Hypothalamus (tissue), 51 donors: ENCODE data around the gene LRRC63.
"Not testable (repeated sequence)": the region's sequence is repeated elsewhere in the genome, so short reads cannot be mapped to it uniquely, and the experiment has no call there.

Experiments
- DNase-seq, 51 donors: peaks; one replicate each; lab custom pipeline; 2025; lab: John Stamatoyannopoulos, UW

Gene LRRC63

GRCh38 chr13:46179969-46180763 lies 31.6 kb upstream of the LRRC63 start:
- DNase-seq, result no peak

- no peak for DNase-seq
These were observed 30.3 kb upstream of the LRRC63 start for GRCh38 chr13:46181377-46181839.

GRCh38 chr13:46181840-46182490 lies 29.8 kb upstream of the LRRC63 start, which contains the start of gene LCP1:
Gene LCP1 (minus strand): TSS chr13:46182177. CDS start chr13:46159662, 22,515 bp downstream.
- peak in 1 of 51 donors; percentile 3 for DNase-seq

- no peak for DNase-seq
These were observed 29.2 kb upstream of the LRRC63 start for GRCh38 chr13:46182491-46182877.

- DNase-seq, result no peak
These were observed 28.4 kb upstream of the LRRC63 start for GRCh38 chr13:46183018-46183946.

- DNase-seq, result peak in 5 of 51 donors; percentile 8 to 36 (median 17)
These were observed 27.4 kb upstream of the LRRC63 start for GRCh38 chr13:46184277-46184699.

- DNase-seq, result no peak
These were observed 26.1 kb upstream of the LRRC63 start for GRCh38 chr13:46185634-46186033.

GRCh38 chr13:46192412-46192811 lies 19.3 kb upstream of the LRRC63 start:
- DNase-seq, result no peak

- DNase-seq, result no peak
These were observed 16.7 kb upstream of the LRRC63 start for GRCh38 chr13:46195016-46195415.

- DNase-seq, result no peak
These were observed 14.3 kb upstream of the LRRC63 start for GRCh38 chr13:46197299-46198048.

GRCh38 chr13:46198696-46199193 lies 13.0 kb upstream of the LRRC63 start:
- DNase-seq, result no peak

GRCh38 chr13:46202188-46202795 lies 9.4 kb upstream of the LRRC63 start:
- no peak for DNase-seq

- DNase-seq, result no peak
These were observed 8.8 kb upstream of the LRRC63 start for GRCh38 chr13:46202966-46203365.

GRCh38 chr13:46206143-46206542 lies 5.6 kb upstream of the LRRC63 start:
- DNase-seq, result no peak

- DNase-seq, result no peak
These were observed 3.9 kb upstream of the LRRC63 start for GRCh38 chr13:46207828-46208227.

- DNase-seq, result no peak
These were observed 1.2 kb upstream of the LRRC63 start for GRCh38 chr13:46210362-46211083.

GRCh38 chr13:46211116-46211482 lies 629 bp upstream of the LRRC63 start:
- DNase-seq, result peak in 2 of 51 donors; percentile 5 to 52

GRCh38 chr13:46213242-46213641 lies 1.5 kb downstream of the LRRC63 start:
- DNase-seq, result no peak

GRCh38 chr13:46214741-46215140 lies 3.0 kb downstream of the LRRC63 start:
- DNase-seq, result not testable (repeated sequence)
